C4-2B (cell line): ENCODE results near the gene VIM.

Source experiments
- ZFX ChIP-seq: fragments of 450-650 bp; IDR thresholded peaks from 2 replicates; pipeline ENCODE4 v1.6.1; 2017
- TF ChIP-seq, protein P1 (sequence below): fragments of 450-650 bp; conservative IDR thresholded peaks from 2 replicates; pipeline ENCODE4 v1.5.1; 2017; ENCODE audit warnings: mild to moderate bottlenecking

- TF ChIP-seq, protein P1, sequence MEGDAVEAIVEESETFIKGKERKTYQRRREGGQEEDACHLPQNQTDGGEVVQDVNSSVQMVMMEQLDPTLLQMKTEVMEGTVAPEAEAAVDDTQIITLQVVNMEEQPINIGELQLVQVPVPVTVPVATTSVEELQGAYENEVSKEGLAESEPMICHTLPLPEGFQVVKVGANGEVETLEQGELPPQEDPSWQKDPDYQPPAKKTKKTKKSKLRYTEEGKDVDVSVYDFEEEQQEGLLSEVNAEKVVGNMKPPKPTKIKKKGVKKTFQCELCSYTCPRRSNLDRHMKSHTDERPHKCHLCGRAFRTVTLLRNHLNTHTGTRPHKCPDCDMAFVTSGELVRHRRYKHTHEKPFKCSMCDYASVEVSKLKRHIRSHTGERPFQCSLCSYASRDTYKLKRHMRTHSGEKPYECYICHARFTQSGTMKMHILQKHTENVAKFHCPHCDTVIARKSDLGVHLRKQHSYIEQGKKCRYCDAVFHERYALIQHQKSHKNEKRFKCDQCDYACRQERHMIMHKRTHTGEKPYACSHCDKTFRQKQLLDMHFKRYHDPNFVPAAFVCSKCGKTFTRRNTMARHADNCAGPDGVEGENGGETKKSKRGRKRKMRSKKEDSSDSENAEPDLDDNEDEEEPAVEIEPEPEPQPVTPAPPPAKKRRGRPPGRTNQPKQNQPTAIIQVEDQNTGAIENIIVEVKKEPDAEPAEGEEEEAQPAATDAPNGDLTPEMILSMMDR = no peak
- TF ChIP-seq ZFX = no peak
Measured at GRCh38 chr10:17190602-17191001, 37.4 kb upstream of the VIM start.
